ENCODE data around the gene CDH18.

CDH18 gene

GRCh38 chr5:19795218-19795617, 192.8 kb downstream of the CDH18 start:
- TF ChIP-seq, protein P1, sequence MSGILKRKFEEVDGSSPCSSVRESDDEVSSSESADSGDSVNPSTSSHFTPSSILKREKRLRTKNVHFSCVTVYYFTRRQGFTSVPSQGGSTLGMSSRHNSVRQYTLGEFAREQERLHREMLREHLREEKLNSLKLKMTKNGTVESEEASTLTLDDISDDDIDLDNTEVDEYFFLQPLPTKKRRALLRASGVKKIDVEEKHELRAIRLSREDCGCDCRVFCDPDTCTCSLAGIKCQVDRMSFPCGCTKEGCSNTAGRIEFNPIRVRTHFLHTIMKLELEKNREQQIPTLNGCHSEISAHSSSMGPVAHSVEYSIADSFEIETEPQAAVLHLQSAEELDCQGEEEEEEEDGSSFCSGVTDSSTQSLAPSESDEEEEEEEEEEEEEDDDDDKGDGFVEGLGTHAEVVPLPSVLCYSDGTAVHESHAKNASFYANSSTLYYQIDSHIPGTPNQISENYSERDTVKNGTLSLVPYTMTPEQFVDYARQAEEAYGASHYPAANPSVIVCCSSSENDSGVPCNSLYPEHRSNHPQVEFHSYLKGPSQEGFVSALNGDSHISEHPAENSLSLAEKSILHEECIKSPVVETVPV (CRISPR knock-in tag; IDR thresholded peaks at IDR 0.05) = no peak
- TF ChIP-seq ARNTL (CRISPR knock-in tag; IDR thresholded peaks at IDR 0.05; ENCODE audit: borderline replicate concordance, low read depth) (no peak), BACH2 (CRISPR knock-in tag; IDR thresholded peaks at IDR 0.05; ENCODE audit: borderline replicate concordance) (no peak), ZNF70 (CRISPR knock-in tag; IDR thresholded peaks at IDR 0.05) (no peak), RARB (CRISPR knock-in tag; IDR thresholded peaks at IDR 0.05) (no peak), PATZ1 (CRISPR knock-in tag; IDR thresholded peaks at IDR 0.05; ENCODE audit: borderline replicate concordance) (no peak), SNAI2 (CRISPR knock-in tag; IDR thresholded peaks at IDR 0.05) (no peak), CREB5 (CRISPR knock-in tag; IDR thresholded peaks at IDR 0.05; ENCODE audit: low read depth) (no peak), ZNF565 (CRISPR knock-in tag; conservative IDR thresholded peaks at IDR 0.05; ENCODE audit: low read depth) (no peak), TOX (CRISPR knock-in tag; IDR thresholded peaks at IDR 0.05; ENCODE audit: borderline replicate concordance) (no peak), ZC3H10 (CRISPR knock-in tag; IDR thresholded peaks at IDR 0.05) (no peak), ZFP3 (CRISPR knock-in tag; IDR thresholded peaks at IDR 0.05) (no peak)
- ATAC-seq = no peak

GRCh38 chr5:19790829-19791466, 197.1 kb downstream of the CDH18 start:
- TF ChIP-seq RARB (CRISPR knock-in tag; IDR thresholded peaks at IDR 0.05) = no peak
- TF ChIP-seq CREB5 (CRISPR knock-in tag; IDR thresholded peaks at IDR 0.05; ENCODE audit: low read depth) = no peak
- TF ChIP-seq ZFP3 (CRISPR knock-in tag; IDR thresholded peaks at IDR 0.05) = no peak
- TF ChIP-seq PATZ1 (CRISPR knock-in tag; IDR thresholded peaks at IDR 0.05; ENCODE audit: borderline replicate concordance) = no peak
- no peak for TF ChIP-seq ZNF70 (CRISPR knock-in tag; IDR thresholded peaks at IDR 0.05)
- no peak for TF ChIP-seq ZNF8 (CRISPR knock-in tag; IDR thresholded peaks at IDR 0.05)
- TF ChIP-seq, protein P1 (CRISPR knock-in tag; IDR thresholded peaks at IDR 0.05) = no peak
- no peak for TF ChIP-seq ZNF565 (CRISPR knock-in tag; conservative IDR thresholded peaks at IDR 0.05; ENCODE audit: low read depth)
- no peak for TF ChIP-seq BACH2 (CRISPR knock-in tag; IDR thresholded peaks at IDR 0.05; ENCODE audit: borderline replicate concordance)
- TF ChIP-seq TSHZ2 (CRISPR knock-in tag; IDR thresholded peaks at IDR 0.05) = no peak
- no peak for TF ChIP-seq ZFP30 (CRISPR knock-in tag; IDR thresholded peaks at IDR 0.05)
- TF ChIP-seq GLIS3 (CRISPR knock-in tag; IDR thresholded peaks at IDR 0.05) = no peak
- TF ChIP-seq CSDC2 (CRISPR knock-in tag; IDR thresholded peaks at IDR 0.05) = no peak
- TF ChIP-seq TOX (CRISPR knock-in tag; IDR thresholded peaks at IDR 0.05; ENCODE audit: borderline replicate concordance) = no peak
- no peak for TF ChIP-seq OSR1 (CRISPR knock-in tag; IDR thresholded peaks at IDR 0.05)
- no peak for TF ChIP-seq PPARA (CRISPR knock-in tag; IDR thresholded peaks at IDR 0.05; ENCODE audit: borderline replicate concordance)
- TF ChIP-seq ZC3H10 (CRISPR knock-in tag; IDR thresholded peaks at IDR 0.05) = no peak
- TF ChIP-seq, protein P2, sequence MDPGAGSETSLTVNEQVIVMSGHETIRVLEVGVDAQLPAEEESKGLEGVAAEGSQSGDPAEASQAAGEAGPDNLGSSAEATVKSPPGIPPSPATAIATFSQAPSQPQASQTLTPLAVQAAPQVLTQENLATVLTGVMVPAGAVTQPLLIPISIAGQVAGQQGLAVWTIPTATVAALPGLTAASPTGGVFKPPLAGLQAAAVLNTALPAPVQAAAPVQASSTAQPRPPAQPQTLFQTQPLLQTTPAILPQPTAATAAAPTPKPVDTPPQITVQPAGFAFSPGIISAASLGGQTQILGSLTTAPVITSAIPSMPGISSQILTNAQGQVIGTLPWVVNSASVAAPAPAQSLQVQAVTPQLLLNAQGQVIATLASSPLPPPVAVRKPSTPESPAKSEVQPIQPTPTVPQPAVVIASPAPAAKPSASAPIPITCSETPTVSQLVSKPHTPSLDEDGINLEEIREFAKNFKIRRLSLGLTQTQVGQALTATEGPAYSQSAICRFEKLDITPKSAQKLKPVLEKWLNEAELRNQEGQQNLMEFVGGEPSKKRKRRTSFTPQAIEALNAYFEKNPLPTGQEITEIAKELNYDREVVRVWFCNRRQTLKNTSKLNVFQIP (CRISPR knock-in tag; IDR thresholded peaks at IDR 0.05; ENCODE audit: borderline replicate concordance, low read depth) = no peak
- ATAC-seq = no peak

Data from SK-N-SH treated with all-trans-retinoic acid at 6 μM for 48 hours (cell line).